ENCODE data around the gene UTY. TPM values are rescaled to one million over a fixed set of nuclear protein-coding genes. Genes with fewer than 3 reads are reported as not detected.

The UTY gene
- total RNA-seq (2021; fragmentation: NEBNext Ultra II Directional; extraction: Animal tissue kit (Norgen Biotek cat#: 25700)): 15.0 and 20.4 TPM in 2 replicates
- 5.3 and 7.2 TPM in 2 replicates for polyA plus RNA-seq (2011; rRNA removed)
- 8.4 TPM for polyA plus RNA-seq (2011; cell fraction: cytosol; rRNA removed)
- polyA plus RNA-seq (2011; cell fraction: nucleus; rRNA removed): 16.0 TPM
- polyA plus RNA-seq (2012, experiment 1 of 2): 5.9 to 9.5 TPM (median 7.8 TPM) in 4 replicates
- 0.45 TPM for polyA plus RNA-seq (2012, experiment 2 of 2)
- polyA plus RNA-seq (2013, experiment 1 of 2): 6.1 TPM
- 5.6 TPM for polyA plus RNA-seq (2013, experiment 2 of 2)
- 68.0 and 74.0 TPM in 2 replicates for polyA minus RNA-seq (2011; rRNA and poly(A)+ RNA removed)
- 17.7 TPM for polyA minus RNA-seq (2011; cell fraction: cytosol; rRNA and poly(A)+ RNA removed)
- 196 TPM for polyA minus RNA-seq (2011; cell fraction: nucleus; rRNA and poly(A)+ RNA removed)
- long read RNA-seq, experiment 1, partial matches to known transcripts: 3 of 17 reads
- long read RNA-seq, experiment 1, other reads (novel, unspliced or antisense): 14 of 17 reads
- long read RNA-seq, experiment 2, partial matches to known transcripts: 3 of 11 reads
- long read RNA-seq, experiment 2, other reads (novel, unspliced or antisense): 4 of 11 reads

DNA sequence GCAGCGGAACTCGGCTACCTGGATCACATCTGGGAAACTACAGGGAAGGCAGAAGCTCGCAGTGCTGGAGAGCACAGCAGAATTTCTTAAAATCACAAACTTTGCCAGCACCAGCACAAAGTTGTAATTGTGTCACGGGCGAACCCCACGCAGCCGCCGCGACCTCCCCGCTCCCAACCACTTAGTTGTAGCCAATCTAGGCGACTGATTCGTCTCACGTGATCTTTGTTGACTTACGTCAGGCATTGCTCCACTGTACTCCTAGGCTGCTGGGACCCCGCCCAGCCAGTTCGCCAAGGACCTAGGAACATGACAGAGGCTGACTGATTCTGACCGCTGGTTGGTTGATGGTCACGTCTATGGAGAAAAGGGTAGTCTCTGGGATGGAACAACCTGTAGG, at the start of gene UTY:
UTY (minus strand) TSS at position 206 of the 400 bp plus-strand sequence. CDS start 368 bp downstream, outside the sequence.
- H3K4ac ChIP-seq (replicated peaks; ENCODE audit: insufficient read length, low read depth, low read length): no peak within 1 kb of the TSS
- ChIA-PET CTCF (ENCODE audit: partially characterized antibody) (no interaction called here), POLR2A (ENCODE audit: partially characterized antibody) (interaction anchor here (0.8 to 3.2 kb wide), 4 partner anchors 24 to 556 kb away, joined by 3 to 34 read pairs (median 4); partner anchors contain the start of gene TMSB4Y)
- peak within 1 kb of the TSS; percentile 68 to 71 for H3K4me2 ChIP-seq (ENCODE audit: insufficient read depth in 1 of 2, low read depth in 2 of 2, low read length in 2 of 2)
- H4K20me1 ChIP-seq (replicated peaks in 1 of 2; ENCODE audit: control insufficient read depth in 1 of 2, insufficient read depth in 2 of 2, low read length in 2 of 2): peaks cover 0 to 2% of the 10 kb centered on the region in 2 experiments
- no peak within 1 kb of the TSS; the same call in 1 of the 2 replicates for H2AK5ac ChIP-seq (ENCODE audit: low read depth, low read length)
- WGBS, 2 experiments (ENCODE audit: extremely low coverage in 1 of 2, insufficient coverage in 1 of 2, insufficient read length in 1 of 2, insufficient replicate concordance in 2 of 2, low coverage in 1 of 2, low lambda C conversion rate in 2 of 2, missing lambda C conversion rate in 1 of 2): 2% methylated on average over 11 of the region's 18 CpGs; no CpG with 5 or more reads in 1 of the 2 experiments
- H2BK5ac ChIP-seq (ENCODE audit: low read depth, low read length): peak within 1 kb of the TSS; percentile 97
- H3K56ac ChIP-seq (replicated peaks; ENCODE audit: insufficient read length, low read depth, low read length): peak within 1 kb of the TSS; percentile 32
- H2BK12ac ChIP-seq (ENCODE audit: low read depth, low read length): peak within 1 kb of the TSS; percentile 94
- H3K27ac ChIP-seq (ENCODE audit: low read depth, low read length): peak within 1 kb of the TSS; percentile 99
- peak within 1 kb of the TSS; percentile 96 for H4K8ac ChIP-seq (ENCODE audit: extremely low read depth, insufficient read depth, low read length)
- peak within 1 kb of the TSS; percentile 73 for H4K5ac ChIP-seq (ENCODE audit: insufficient read length, low read depth, low read length)
- no peaks in the 10 kb centered on the region for H3K27me3 ChIP-seq (replicated peaks in 1 of 4; ENCODE audit: control insufficient read depth in 3 of 4, extremely low read depth in 1 of 4, insufficient read depth in 3 of 4, low read length in 3 of 4)
- H3K79me2 ChIP-seq (ENCODE audit: control insufficient read depth in 1 of 2, insufficient read depth in 2 of 2, low read length in 2 of 2): peaks cover 3 to 49% of the 10 kb centered on the region in 2 experiments
- peak within 1 kb of the TSS; percentile 79 to 98 (median 94) for H3K4me3 ChIP-seq (ENCODE audit: extremely low read depth in 1 of 4, insufficient read depth in 2 of 4, low read depth in 3 of 4, low read length in 4 of 4)
- H3K9ac ChIP-seq (replicated peaks in 1 of 4; ENCODE audit: extremely low read depth in 1 of 4, low read depth in 3 of 4, low read length in 3 of 4): peak within 1 kb of the TSS; percentile 71 to 99 (median 94)
- H3K23ac ChIP-seq (ENCODE audit: insufficient read length): no peak within 1 kb of the TSS
- H3K9me3 ChIP-seq (ENCODE audit: insufficient read depth in 2 of 2, low read depth in 1 of 2, low read length in 1 of 2): no peaks in the 10 kb centered on the region
- peak within 1 kb of the TSS; percentile 74 for H4K91ac ChIP-seq (replicated peaks; ENCODE audit: insufficient read length, low read length)
- H3K18ac ChIP-seq (ENCODE audit: extremely low read depth, low read length): peak within 1 kb of the TSS; percentile 90
- 0 out of 2 replicates have a peak within 1 kb of the TSS, but pooled peaks have one; percentile 46 for H2BK15ac ChIP-seq (ENCODE audit: low read length)
- DNase-seq (ENCODE audit: low read depth in 1 of 2, low spot score in 2 of 2) (peak; percentile 58 to 62), FAIRE-seq (peak; percentile 98)
- H2BK20ac ChIP-seq (ENCODE audit: low read length): no peak within 1 kb of the TSS
- H3K79me1 ChIP-seq (ENCODE audit: low read depth, low read length): no peaks in the 10 kb centered on the region
- peaks cover 0 to 11% (median 0%) of the 10 kb centered on the region in 4 experiments; a peak in 1 of 8 replicates for H3K36me3 ChIP-seq (ENCODE audit: control insufficient read depth in 2 of 4, insufficient read depth in 4 of 4, low read length in 3 of 4)
- H3K23me2 ChIP-seq (ENCODE audit: low read depth, low read length): peaks cover 4% of the 10 kb centered on the region; the same call in 1 of the 2 replicates
- no peak within 1 kb of the TSS for H2BK120ac ChIP-seq (replicated peaks; ENCODE audit: low read depth, low read length)
- H3K4me1 ChIP-seq (replicated peaks in 1 of 4; ENCODE audit: control insufficient read depth in 3 of 4, insufficient read depth in 4 of 4, low read length in 3 of 4): peaks cover 0 to 6% (median 0%) of the 10 kb centered on the region in 4 experiments; a peak in 2 of 7 replicates
- H3K14ac ChIP-seq (ENCODE audit: insufficient read length): no peak within 1 kb of the TSS
- peak within 1 kb of the TSS; percentile 85 for H2AFZ ChIP-seq (ENCODE audit: low read length)
- TF ChIP-seq PHF8 (conservative IDR thresholded peaks at IDR 0.05; ENCODE audit: low read depth, low read length) (peak; percentile 64), TBP (IDR thresholded peaks at IDR 0.05; ENCODE audit: low read depth, low read length) (peak; percentile 69; the same call in 1 of the 2 replicates), POLR2A (IDR thresholded peaks at IDR 0.05; ENCODE audit: control extremely low read depth in 1 of 2, low read depth in 2 of 2, low read length in 2 of 2) (peak; percentile 70 to 83), EP300 (IDR thresholded peaks at IDR 0.05; ENCODE audit: borderline replicate concordance in 1 of 2, low read depth in 2 of 2, low read length in 2 of 2) (no peak), RXRA (IDR thresholded peaks at IDR 0.05; ENCODE audit: insufficient read depth, low read depth, low read length) (no peak), SAP30 (IDR thresholded peaks at IDR 0.05; ENCODE audit: insufficient read depth, insufficient replicate concordance, low read length) (no peak), TAF1 (IDR thresholded peaks at IDR 0.05; ENCODE audit: low read depth, low read length) (peak; percentile 82), POLR2AphosphoS5 (IDR thresholded peaks at IDR 0.05; ENCODE audit: low read depth, low read length) (peak; percentile 85)
- TF ChIP-seq, protein P1, sequence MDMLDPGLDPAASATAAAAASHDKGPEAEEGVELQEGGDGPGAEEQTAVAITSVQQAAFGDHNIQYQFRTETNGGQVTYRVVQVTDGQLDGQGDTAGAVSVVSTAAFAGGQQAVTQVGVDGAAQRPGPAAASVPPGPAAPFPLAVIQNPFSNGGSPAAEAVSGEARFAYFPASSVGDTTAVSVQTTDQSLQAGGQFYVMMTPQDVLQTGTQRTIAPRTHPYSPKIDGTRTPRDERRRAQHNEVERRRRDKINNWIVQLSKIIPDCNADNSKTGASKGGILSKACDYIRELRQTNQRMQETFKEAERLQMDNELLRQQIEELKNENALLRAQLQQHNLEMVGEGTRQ (IDR thresholded peaks at IDR 0.05; ENCODE audit: low read length): peak; percentile 70

Data from H1 (cell line).